ENCODE measurements around the gene MED14. TPM values are rescaled to one million over a fixed set of nuclear protein-coding genes. Genes with fewer than 3 reads are reported as not detected.

Gene MED14
- total RNA-seq, 1 experiment from 2014 or later = 83.3 TPM

DNA sequence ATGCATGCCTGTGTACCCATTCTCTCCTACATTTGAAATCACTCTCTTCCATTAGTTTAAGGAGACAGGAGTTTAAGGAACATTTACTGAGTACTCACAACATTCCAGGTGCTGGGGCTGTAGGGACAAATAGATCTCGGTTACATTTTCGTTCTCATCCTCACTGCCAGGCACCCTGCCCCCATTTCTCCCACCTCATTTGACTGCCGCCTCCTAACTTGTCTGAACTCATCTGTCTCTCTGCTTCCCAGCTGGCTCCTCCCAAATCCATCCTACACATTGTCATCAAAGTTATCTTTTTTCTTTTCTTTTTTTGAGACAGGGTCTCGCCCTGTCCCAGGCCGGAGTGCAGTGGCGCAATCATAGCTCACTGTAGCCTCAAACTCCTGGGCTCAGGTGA, 131.9 kb downstream of the MED14 start (continued):
- TF ChIP-seq ZNF532 (CRISPR knock-in tag; IDR thresholded peaks at IDR 0.05; ENCODE audit: borderline replicate concordance) = no peak
- TF ChIP-seq RELA (CRISPR knock-in tag; IDR thresholded peaks at IDR 0.05; ENCODE audit: borderline replicate concordance) = no peak
- no peak for TF ChIP-seq OVOL2 (CRISPR knock-in tag; IDR thresholded peaks at IDR 0.05; ENCODE audit: borderline replicate concordance)
- TF ChIP-seq JAZF1 (CRISPR knock-in tag; IDR thresholded peaks at IDR 0.05) = no peak
- TF ChIP-seq CBFB (CRISPR knock-in tag; IDR thresholded peaks at IDR 0.05; ENCODE audit: low read depth) = no peak
- TF ChIP-seq ZNF317 (CRISPR knock-in tag; IDR thresholded peaks at IDR 0.05; ENCODE audit: borderline replicate concordance, low read depth) = no peak
- no peak for TF ChIP-seq ATF1 (CRISPR knock-in tag; IDR thresholded peaks at IDR 0.05)
- TF ChIP-seq GTF2I (CRISPR knock-in tag; conservative IDR thresholded peaks at IDR 0.05) = no peak
- no peak for TF ChIP-seq FOXP4 (CRISPR knock-in tag; IDR thresholded peaks at IDR 0.05)

Other genes starting within 250 kb of the MED14 start
- 78.3 to 90.8 TPM (median 78.7 TPM) in 3 replicates for gene ATP6AP2, start 154.6 kb downstream of the MED14 start, total RNA-seq (2021)
- gene MPC1L, start 112.1 kb downstream of the MED14 start, total RNA-seq (2021) = not detected in 3 replicates
- 10.0 to 10.4 TPM (median 10.0 TPM) in 3 replicates for gene CXorf38, start 88.0 kb downstream of the MED14 start, total RNA-seq (2021)

All from WTC11 (cell line).